ENCODE results near the gene ADSS1.

- TF ChIP-seq GATA3 (IDR thresholded peaks at IDR 0.05; ENCODE audit: low read depth, low read length) (no peak), GATA2 (IDR thresholded peaks at IDR 0.05; ENCODE audit: low read depth, low read length) (no peak)
These were observed 49.8 kb downstream of the ADSS1 start for GRCh38 chr14:104773505-104774452.

All from SH-SY5Y (cell line).